Upper lobe of left lung (tissue), 4 donors: Measurements from ENCODE around the gene TMEM140.

Source experiments
- POLR2AphosphoS5 ChIP-seq, 2 donors: sonication (generic); formaldehyde crosslinking; IDR thresholded peaks; one replicate each; pipeline ENCODE4 v1.5.1; 2017; ENCODE audit warnings: antibody characterized with exemption in 2 of 2
- TF ChIP-seq, protein P1 (sequence below), 6 experiments: fragments of 450-650 bp in 4 of 6; fragments of 200-600 bp in 2 of 6; sonication (generic) in 2 of 6; IDR thresholded peaks; one replicate each; pipeline ENCODE4 v1.5.1; 2016 to 2019; ENCODE audit warnings: antibody characterized with exemption in 6 of 6

DNA sequence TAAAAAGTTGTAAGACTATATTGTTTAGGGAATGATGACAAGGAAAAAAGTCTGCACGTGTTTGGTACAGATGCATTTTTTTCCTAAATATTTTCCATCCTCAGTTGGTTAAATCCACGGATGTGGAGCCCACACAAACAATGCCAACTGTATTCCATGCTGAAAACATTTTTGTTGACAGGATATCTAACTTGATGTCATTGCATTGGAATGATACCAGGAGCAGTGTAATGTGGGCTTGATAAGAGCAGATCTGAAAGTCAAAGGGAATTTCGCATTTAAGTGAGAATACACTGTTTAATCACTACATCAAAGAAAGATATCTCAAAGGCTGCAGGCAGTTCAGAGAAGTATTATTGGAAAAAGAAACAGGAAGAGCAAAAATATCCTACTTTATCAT, 49.5 kb upstream of the TMEM140 start:
- TF ChIP-seq, protein P1, sequence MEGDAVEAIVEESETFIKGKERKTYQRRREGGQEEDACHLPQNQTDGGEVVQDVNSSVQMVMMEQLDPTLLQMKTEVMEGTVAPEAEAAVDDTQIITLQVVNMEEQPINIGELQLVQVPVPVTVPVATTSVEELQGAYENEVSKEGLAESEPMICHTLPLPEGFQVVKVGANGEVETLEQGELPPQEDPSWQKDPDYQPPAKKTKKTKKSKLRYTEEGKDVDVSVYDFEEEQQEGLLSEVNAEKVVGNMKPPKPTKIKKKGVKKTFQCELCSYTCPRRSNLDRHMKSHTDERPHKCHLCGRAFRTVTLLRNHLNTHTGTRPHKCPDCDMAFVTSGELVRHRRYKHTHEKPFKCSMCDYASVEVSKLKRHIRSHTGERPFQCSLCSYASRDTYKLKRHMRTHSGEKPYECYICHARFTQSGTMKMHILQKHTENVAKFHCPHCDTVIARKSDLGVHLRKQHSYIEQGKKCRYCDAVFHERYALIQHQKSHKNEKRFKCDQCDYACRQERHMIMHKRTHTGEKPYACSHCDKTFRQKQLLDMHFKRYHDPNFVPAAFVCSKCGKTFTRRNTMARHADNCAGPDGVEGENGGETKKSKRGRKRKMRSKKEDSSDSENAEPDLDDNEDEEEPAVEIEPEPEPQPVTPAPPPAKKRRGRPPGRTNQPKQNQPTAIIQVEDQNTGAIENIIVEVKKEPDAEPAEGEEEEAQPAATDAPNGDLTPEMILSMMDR (IDR thresholded peaks at IDR 0.05) = no peak
- TF ChIP-seq POLR2AphosphoS5 (IDR thresholded peaks at IDR 0.05) = no peak
